ENCODE data around the gene ADSS1.

ADSS1 gene

DNA sequence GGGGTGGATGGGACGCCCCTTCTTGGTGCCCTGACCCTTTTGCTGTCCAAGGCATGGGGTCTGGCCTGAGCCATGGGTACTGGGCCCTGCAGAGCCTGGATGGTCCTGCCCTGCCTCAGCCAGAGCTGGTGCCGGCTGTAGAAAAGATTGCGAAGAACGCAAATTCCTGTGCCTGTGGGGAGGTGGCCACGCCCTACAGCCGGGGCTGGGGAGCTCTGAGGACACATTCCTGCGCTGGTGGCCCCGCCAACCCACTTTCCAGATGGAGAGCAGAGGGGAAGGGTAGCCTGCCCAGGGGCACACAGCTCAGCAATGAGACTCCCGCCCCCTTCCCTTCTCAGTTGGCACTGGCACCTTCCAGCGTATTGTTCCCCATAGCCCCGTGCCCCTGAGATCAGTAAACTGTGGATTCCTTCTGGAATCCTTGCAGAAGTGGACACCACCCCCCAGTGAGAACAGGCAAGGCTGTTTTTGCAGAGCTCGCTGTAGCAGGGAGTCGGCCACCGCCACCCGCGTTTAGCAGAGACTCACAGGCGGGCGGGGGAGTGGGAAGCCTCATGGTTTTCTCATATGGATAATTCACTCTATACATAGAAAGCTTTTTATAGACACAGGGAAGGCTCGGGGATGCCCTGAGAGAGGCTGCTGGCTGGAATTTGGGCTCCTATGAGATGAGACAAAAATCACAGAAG lies 26.0 kb upstream of the ADSS1 start:
- no peak overlapping the region for H3K4me3 ChIP-seq (ENCODE audit: low read depth, low read length)

DNA sequence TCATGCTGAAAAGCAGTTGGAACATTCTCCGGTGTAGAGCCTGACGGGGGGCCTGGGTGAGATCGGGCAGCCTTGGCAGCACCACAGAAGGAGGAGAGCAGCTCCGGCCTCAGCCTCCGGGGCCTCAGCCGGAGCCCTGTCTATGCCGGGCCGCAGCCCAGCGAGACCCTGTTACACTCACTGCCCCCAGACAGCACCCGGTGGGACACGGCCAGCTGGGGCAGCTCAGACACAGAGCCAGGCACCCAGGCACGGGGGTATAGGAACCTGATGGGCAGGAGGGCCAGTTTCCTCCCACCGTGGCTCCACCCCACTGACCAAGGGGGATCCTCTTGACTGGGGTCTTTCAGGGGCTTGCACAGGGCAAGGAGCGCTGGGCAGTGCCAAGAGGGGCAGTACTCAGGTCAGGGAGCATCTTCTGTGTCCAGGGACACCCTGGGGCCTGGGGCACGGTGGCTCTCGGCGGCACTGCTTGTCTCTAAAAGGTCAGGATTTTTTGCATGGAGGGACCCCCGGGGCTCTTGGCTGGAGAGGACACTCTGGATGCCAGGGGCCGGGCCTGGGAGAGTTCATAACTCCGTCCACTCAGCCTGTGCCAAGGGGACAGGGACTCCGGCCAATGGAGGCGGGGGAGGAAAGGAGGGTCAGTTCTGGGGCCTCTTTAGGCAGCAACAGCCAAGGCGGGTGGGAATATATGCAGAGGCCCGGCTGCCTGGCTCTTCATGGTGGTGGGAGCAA lies 25.2 kb upstream of the ADSS1 start:
- no peak overlapping the region for H3K4me3 ChIP-seq (ENCODE audit: low read depth, low read length)

DNA sequence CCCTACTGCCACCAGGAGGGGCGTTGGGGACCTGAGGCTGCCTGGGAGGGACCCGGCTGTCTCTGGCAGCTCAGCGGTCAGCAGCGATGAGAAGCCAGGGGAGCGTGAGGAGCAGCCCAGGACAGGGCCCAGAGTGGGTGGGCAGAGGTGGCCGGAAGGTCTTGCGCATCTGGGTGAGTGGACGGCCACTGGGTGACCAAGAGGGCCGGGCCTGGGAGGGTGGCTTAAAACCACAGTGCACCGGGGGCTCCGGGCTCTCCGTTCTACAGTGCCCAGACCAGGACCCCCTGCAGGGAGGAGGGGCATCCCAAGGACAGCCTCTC lies 24.6 kb upstream of the ADSS1 start:
- H3K4me3 ChIP-seq (ENCODE audit: low read depth, low read length), result no peak overlapping the region

DNA sequence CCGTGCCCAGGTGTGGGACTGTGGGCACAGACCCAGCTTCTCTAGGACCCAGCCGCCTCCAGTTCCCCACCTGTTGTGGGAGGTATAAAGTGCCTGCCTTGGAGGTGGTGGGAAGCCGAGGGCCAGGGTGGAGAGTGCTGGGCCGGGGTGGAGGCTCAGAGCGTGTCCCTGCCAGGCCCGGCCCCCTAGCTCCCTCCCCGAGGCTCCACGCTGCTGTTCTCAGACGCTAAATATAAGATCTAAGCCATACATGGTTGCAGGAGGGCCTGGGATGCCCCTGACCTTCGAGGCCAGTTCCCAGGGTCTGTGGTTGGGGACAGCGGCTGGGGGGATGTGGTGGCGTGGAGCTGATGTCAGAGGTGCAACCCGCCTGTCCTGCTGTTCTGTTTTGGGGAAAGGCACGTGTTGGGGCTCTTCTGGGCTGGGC lies 23.8 kb upstream of the ADSS1 start:
- H3K4me3 ChIP-seq (ENCODE audit: low read depth, low read length), result no peak overlapping the region

DNA sequence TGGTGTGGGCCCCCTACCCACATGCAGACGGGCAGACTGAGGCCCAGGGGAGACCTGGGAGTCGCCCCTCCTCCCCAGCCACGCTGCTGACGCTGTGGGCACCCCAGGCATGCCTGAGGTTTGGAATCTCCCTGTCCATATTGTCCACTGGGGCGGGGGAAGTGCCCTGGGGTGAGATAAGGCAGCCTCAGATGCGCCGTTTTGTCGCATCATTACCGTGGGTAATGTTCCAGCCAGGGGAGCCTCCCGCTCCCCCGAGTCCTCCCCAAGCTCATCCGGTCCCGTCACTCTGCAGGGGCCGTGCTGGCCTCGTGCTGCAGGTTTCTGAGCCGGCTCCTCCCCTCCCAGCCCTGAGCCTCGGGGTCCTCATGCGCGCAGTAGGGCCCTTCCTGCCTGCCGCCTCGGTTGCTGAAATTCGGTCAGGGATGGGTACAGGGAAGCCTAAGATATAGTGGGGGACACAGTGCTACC lies 23.2 kb upstream of the ADSS1 start:
- H3K4me3 ChIP-seq (ENCODE audit: low read depth, low read length), result no peak overlapping the region

DNA sequence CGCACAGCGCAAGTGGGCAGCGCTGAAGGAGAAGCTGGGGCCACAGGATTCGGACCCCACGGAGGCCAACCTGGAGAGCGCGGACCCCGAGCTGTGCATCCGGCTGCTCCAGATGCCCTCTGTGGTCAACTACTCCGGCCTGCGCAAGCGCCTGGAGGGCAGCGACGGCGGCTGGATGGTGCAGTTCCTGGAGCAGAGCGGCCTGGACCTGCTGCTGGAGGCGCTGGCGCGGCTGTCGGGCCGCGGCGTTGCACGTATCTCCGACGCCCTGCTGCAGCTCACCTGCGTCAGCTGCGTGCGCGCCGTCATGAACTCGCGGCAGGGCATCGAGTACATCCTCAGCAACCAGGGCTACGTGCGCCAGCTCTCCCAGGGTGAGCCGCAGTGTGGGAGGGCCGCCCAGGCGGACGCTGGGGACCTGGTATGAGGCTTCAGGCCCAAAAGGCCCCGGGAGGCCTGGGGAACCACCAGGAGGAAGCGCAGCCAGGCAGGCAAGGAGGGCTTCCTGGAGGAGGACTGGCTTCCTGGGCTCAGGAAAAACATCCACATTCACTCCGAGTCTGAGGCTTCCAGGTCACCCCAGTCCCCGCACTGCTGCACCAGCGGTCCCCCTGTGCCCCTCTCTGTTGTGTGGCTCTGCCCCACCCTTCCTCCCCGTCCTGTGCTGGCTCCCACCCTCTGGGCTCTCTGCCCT lies 22.5 kb upstream of the ADSS1 start:
- no peak overlapping the region for H3K4me3 ChIP-seq (ENCODE audit: low read depth, low read length)

DNA sequence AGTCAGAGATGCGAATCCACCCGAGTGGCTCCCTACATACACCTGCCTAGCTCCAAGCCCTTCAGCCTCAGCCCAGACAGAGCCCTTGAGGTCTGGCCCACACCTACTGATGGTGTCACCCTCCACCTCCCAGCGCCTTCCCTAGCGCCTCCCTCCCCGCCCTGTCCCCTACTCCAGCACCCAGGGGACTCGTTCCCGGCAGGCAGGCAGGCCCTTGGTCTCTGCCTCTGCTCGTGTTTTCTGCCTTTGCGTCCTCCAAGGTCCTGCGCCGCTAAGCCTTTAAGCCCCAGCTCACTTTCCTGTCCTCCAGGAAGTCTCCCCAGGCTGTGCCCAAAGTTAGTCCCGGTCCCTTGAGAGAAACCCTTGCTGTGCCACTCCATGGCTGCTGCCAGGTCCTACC lies 21.9 kb upstream of the ADSS1 start:
- H3K4me3 ChIP-seq (ENCODE audit: low read depth, low read length), result no peak overlapping the region

DNA sequence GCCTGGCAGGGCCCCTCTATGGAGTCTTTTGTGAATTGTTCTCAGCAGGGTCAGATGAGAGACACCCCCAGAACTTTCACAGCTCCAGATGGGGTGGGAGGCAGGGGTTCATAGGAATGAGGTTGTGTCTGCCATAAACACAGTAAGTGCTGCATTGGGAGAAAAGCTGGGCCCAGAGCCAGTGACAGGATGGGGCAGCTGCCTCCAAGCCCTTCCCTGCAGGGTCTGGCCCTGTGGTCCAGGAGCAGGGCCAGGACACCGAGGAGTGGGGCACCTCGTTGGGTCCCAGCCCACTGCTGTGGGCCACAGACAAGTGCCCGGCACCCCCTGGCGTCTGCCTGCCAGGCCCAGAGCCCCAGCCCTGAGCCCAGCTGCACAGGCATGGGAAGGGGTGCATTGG lies 21.4 kb upstream of the ADSS1 start:
- H3K4me3 ChIP-seq (ENCODE audit: low read depth, low read length), result no peak overlapping the region

DNA sequence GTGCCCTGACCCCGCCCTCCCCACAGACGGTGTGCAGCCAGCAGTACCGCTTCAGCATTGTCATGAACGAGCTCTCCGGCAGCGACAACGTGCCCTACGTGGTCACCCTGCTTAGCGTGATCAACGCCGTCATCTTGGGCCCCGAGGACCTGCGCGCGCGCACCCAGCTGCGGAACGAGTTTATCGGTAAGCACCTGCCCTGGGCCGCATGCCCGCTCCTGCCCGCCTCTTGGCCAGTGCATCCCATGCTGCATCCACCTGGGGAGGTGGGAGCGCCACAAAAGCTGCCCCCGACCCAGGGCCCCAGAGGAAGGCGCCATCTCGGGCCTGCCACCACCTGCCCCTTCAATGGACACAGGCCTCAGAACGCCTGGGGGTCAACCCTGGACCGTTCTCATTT lies 20.8 kb upstream of the ADSS1 start:
- no peak overlapping the region for H3K4me3 ChIP-seq (ENCODE audit: low read depth, low read length)

DNA sequence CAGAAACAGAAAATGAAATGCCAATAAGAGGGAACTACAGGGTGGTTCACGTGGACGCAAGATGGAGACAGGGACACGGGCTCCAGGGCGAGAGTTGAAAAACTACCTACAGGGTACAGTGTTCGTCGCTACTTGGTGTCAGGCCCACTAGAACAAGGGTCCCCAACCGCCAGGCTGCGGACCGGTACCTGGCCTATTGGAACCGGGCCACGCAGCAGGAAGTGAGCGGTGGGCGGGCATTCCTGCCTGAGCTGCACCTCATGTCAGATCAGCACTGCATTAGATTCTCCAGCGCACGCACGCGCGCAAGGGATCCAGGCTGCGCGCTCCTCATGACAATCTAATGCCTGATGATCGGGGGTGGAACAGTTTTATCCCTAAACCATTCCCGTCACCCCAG lies 19.8 kb upstream of the ADSS1 start:
- H3K4me3 ChIP-seq (ENCODE audit: low read depth, low read length), result no peak overlapping the region

DNA sequence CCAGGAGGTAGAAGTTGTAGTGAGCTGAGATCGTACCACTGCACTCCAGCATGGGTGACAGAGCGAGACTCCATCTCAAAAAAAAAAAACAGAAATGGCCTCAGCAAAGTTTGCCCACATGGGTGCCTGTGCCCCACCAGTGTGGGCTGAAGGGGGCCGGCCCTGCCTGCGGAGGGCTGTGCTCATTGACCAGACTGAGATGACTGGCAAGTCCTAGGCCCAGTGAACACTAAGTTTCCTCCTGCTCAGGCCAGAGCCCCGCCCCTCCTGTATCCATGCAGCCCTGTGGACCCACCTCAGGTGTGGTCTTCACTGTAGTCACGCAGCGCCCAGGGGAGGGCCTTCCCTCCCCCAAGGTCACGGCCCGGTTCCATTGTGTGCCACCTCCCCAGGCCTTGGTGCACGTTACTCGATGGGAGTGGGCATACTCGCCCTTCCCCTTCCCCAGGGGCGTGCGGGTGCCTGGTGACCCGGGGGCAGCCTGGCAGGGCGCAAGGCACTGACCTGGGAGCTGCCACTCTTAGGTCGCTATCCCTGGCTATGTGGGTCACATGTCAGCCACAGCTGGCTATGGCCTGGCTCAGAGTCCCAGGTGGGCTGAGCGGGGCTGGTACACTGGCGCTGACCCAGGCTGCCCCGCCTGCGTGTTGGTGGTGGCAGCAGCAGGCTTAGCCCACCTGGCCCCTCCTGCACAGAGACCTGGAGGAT lies 18.5 kb upstream of the ADSS1 start:
- no peak overlapping the region for H3K4me3 ChIP-seq (ENCODE audit: low read depth, low read length)

DNA sequence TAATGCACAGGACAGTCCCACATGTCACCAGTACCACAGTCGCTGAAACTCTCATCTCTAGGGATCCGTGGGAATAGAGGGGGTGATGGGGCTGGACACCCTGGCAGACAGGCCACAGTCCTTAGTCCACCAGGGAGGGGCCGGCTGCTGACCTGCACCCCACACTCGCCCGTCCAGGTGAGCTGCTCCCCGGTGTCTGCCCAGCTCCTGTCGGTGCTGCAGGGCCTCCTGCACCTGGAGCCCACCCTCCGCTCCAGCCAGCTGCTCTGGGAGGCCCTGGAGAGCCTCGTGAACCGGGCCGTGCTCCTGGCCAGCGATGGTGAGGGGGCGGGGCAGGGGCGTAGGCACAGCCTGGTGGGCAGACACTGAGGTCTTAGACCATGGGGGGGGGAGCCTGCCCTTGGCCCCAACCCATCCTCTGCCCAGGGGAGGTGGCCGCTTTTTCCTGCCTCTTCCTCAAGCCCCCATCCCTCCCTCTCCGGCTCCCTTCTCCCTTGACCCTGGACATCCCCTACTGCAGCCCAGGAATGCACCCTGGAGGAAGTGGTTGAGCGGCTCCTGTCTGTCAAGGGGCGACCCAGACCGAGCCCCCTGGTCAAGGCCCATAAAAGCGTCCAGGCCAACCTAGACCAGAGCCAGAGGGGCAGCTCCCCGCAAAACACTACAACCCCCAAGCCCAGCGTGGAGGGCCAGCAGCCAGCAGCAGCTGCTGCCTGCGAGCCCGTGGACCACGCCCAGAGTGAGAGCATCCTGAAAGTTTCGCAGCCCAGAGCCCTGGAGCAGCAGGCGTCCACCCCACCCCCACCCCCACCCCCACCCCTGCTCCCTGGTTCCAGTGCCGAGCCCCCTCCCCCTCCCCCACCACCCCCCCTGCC lies 17.1 kb upstream of the ADSS1 start:
- H3K4me3 ChIP-seq (ENCODE audit: low read depth, low read length), result no peak overlapping the region

DNA sequence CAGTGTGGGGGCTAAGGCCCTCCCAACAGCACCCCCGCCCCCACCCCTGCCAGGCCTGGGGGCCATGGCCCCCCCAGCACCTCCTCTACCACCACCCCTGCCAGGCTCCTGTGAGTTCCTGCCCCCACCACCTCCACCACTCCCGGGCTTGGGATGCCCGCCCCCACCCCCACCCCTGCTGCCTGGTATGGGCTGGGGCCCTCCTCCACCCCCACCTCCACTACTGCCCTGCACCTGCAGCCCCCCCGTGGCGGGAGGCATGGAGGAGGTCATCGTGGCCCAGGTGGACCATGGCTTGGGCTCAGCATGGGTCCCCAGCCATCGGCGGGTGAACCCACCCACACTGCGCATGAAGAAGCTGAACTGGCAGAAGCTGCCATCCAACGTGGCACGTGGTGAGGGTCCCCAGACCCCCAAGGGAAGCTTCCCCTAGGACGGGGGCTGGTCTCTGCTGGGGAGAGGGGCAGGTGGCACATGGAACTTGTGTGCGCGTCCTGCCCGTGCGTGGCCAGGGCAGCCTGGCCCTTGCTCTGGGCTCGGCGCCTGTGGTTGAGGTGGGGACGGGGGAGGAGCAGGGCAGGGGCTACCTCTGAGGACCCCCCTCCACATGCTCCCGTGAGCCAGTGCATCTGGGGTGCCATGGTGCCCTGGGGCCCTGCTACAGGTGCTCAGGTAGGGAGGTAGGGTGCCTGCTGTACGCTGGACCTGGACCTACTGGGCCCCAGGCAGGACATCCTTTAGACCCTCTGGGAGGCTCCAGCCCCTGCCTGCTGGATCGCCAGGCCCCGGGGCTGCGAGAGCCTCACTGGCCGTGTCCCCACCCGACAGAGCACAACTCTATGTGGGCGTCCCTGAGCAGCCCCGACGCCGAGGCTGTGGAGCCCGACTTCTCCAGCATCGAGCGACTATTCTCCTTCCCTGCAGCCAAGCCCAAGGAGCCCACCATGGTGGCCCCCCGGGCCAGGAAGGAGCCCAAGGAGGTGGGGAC lies 16.1 kb upstream of the ADSS1 start:
- no peak overlapping the region for H3K4me3 ChIP-seq (ENCODE audit: low read depth, low read length)

DNA sequence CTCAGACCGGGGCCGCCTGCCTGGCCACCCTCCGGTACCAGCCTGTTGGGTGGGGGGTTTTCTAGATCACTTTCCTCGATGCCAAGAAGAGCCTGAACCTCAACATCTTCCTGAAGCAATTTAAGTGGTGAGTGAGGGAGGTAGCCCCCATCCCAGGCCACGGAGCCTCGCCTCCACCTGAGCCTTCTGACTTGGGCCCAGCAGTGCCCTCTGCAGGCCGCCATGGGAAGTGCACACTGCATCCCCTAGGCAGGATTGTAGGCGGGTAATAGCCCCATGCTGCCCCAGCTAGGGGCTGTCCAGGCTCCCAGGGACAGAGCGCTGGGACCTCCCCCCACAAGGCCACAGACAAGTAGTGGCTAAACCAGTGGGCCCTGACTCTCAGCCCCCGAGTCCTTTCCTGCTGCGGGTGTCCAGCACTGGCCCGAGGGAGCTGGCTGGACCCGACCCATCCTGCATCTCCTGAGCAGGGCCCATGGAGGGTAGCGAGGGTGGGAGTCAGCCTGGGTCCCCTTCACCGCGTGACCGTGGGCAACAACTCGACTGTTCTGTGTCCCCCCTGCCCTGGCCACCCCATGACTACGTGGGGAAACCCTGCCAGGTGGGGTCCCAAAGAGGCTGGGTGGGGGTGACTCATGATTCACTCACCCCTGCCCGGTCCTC lies 15.3 kb upstream of the ADSS1 start:
- no peak overlapping the region for H3K4me3 ChIP-seq (ENCODE audit: low read depth, low read length)

DNA sequence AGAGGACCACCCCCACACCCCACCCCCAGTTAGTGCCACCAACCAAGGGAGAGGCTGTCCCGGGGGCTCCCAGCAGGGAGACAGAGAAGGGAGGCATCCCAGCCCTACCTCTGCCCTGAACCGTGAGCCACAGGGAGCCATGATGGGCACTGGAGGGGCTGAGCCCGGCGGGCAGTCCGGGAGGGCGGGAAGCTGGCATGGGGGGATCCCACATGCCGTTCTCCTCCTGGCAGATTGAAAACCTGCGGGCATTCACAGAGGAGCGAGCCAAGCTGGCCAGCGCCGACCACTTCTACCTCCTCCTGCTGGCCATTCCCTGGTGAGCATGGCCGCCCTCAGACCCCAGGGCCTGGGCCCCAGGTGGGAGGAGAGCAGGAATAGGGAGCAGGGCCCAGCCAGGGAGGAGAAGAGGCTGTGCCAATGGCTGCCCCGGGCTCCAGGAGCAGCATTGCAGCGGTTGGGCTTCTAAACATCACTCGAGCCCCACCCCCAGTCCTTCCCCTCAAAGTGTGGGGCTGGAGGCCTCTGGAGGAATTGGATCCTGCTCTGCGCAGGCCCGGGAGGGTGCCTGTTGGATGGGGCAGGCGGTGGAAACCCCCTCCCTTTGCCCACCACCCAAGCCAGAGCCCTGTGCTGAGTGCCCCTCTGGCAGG lies 14.5 kb upstream of the ADSS1 start:
- H3K4me3 ChIP-seq (ENCODE audit: low read depth, low read length), result no peak overlapping the region

DNA sequence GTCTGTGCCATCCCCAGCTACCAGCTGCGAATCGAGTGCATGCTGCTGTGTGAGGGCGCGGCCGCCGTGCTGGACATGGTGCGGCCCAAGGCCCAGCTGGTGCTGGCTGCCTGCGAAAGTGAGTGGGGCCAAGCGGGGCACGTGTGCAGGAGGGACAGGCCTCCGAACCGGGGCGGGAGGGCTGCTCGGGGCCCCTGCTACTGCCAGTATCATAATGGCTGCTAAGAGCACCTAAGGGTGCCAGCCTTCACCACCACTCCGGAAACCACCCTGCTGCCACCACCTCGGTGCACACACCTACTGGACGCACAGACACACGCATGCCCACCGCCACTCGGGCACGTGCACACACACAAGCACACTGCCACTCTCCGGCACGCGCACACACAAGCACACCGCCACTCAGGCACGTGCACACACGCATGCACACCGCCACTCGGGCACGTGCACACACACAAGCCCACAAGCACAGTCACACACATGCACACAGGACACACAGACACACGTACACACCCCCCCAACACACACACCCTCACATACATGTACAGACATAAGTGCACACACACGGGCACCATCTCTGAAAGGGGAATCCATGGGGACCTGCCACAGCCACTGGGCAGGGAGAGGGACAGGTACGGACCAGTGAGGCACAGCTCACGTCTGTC lies 13.8 kb upstream of the ADSS1 start:
- H3K4me3 ChIP-seq (ENCODE audit: low read depth, low read length), result no peak overlapping the region

DNA sequence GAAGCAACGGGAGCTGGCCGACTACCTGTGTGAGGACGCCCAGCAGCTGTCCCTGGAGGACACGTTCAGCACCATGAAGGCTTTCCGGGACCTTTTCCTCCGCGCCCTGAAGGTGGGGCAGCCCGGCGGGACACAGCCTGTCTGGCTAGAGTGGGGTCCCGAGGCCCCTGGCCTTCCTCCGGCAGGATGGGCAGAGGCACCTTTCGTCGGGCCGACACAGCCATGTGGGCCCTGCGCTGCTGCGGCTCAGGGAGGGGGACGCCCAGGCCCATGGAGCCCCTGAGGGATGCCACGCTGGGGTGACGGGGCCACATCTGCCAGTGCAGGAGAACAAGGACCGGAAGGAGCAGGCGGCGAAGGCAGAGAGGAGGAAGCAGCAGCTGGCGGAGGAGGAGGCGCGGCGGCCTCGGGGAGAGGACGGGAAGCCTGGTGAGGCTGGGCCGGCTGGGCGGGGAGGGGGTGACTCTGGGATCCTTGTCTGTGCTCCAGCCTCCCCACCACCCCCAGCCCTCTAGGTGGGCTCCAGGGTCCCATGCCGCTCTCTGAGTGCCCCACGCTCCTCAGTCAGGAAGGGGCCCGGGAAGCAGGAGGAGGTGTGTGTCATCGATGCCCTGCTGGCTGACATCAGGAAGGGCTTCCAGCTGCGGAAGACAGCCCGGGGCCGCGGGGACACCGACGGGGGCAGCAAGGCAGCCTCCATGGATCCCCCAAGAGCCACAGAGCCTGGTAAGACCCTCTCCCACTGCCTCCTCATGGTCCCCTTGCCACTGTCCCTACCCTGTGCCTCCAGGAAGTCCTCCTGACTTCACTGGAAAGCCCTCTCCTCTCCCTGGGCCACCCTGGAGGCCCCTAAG lies 10.9 kb upstream of the ADSS1 start:
- no peak overlapping the region for H3K4me3 ChIP-seq (ENCODE audit: low read depth, low read length)

Measured in iPS-11a (cell line).